HCT116 (cell line): ENCODE measurements around the gene SYDE2. TPM values are rescaled to one million over a fixed set of nuclear protein-coding genes. Genes with fewer than 3 reads are reported as not detected.

Experiments
- ATAC-seq: fragments of 200-7000 bp; cut with Tn5 transposase; 2 replicates; pipeline ENCODE4 v1.9.1; 2020; ENCODE audit warnings: mild to moderate bottlenecking, moderate library complexity
- BruUV-seq: library from RNA; stranded (reverse); fragments of 400-500 nt; replicated peaks from 2 replicates; lab custom pipeline; 2021; lab: Mats Ljungman, UMichigan
- CTCF ChIA-PET: fragments of 300-600 bp; sonication (Branson Sonifier 250); formaldehyde crosslinking; loops from one replicate; lab custom pipeline; 2021; ENCODE audit warnings: antibody characterized with exemption; lab: Charles Lee
- POLR2A ChIA-PET: fragments of 300-600, 350-600 bp; sonication (Branson Sonifier 250); formaldehyde crosslinking; loops from one replicate; lab custom pipeline; 2021; ENCODE audit warnings: antibody characterized with exemption; lab: Charles Lee
- RAD21 ChIA-PET, 2 experiments: fragments of 300-600 bp; sonication (Branson Sonifier 250); formaldehyde crosslinking; loops; one replicate each; lab custom pipeline; 2023; ENCODE audit warnings: low total read pairs in 2 of 2; ENCODE audit not compliant: uncharacterized antibody in 2 of 2, unreplicated experiment in 2 of 2, low non-redundant PET in 1 of 2; lab: Charles Lee
- DNase-seq: peaks from one replicate; pipeline ENCODE4 v3.0.0-alpha.2; 2010; ENCODE audit warnings: low read depth, low spot score
- H2AFZ ChIP-seq: fragments of 200-600 bp; shearing (Covaris generic), sonication (generic); 2 replicates; pipeline ENCODE4 v1.6.1; 2017; ENCODE audit warnings: low read depth, mixed run types, mixed read lengths, antibody characterized with exemption, low read length; ENCODE audit not compliant: poor library complexity, severe bottlenecking
- H3K27ac ChIP-seq: 2 replicates; pipeline ENCODE4 v1.5.1; 2012; ENCODE audit warnings: low read depth, low read length
- H3K27me3 ChIP-seq: fragments of 200-600 bp; sonication (generic); 2 replicates; pipeline ENCODE4 v1.6.1; 2016; ENCODE audit warnings: mixed run types, low read length, mixed read lengths; ENCODE audit not compliant: insufficient read depth
- H3K36me3 ChIP-seq, 2 experiments: fragments of 200-500 bp in 1 of 2; fragments of 200-600 bp in 1 of 2; sonication (Bioruptor generic) in 1 of 2; sonication (generic) in 1 of 2; 2 replicates each; pipeline versions ENCODE4 v1.5.1 to v1.6.1; 2014 to 2016; ENCODE audit warnings: low read length in 2 of 2, inconsistent platforms in 1 of 2, mixed read lengths in 1 of 2, mixed run types in 1 of 2; ENCODE audit not compliant: insufficient read depth in 2 of 2, control insufficient read depth in 1 of 2
- H3K4me1 ChIP-seq, 2 experiments: fragments of 200-600 bp in 1 of 2; sonication (generic) in 1 of 2; 2 replicates each; pipeline versions ENCODE4 v1.5.1 to v1.6.1; 2012 to 2017; ENCODE audit warnings: low read length in 2 of 2, inconsistent platforms in 1 of 2, mild to moderate bottlenecking in 1 of 2, mixed read lengths in 1 of 2, mixed run types in 1 of 2, moderate library complexity in 1 of 2; ENCODE audit not compliant: insufficient read depth in 2 of 2, control insufficient read depth in 1 of 2
- H3K4me2 ChIP-seq: fragments of 200-600 bp; sonication (generic); 2 replicates; pipeline ENCODE4 v1.6.1; 2017; ENCODE audit warnings: mixed run types, low read length, mixed read lengths
- H3K4me3 ChIP-seq, 2 experiments: fragments of 200-600 bp in 1 of 2; sonication (generic) in 1 of 2; replicated peaks in 1 of 2; 2 replicates each; pipeline ENCODE4 v1.5.1; 2011 to 2016; ENCODE audit warnings: low read length in 2 of 2, control low read depth in 1 of 2, low read depth in 1 of 2, mild to moderate bottlenecking in 1 of 2, mixed read lengths in 1 of 2, mixed run types in 1 of 2
- H3K79me2 ChIP-seq: fragments of 200-600 bp; sonication (generic); 2 replicates; pipeline ENCODE4 v1.6.1; 2017; ENCODE audit warnings: mild to moderate bottlenecking, mixed run types, low read length, moderate library complexity, mixed read lengths; ENCODE audit not compliant: insufficient read depth
- H3K9ac ChIP-seq: fragments of 200-600 bp; sonication (generic); 2 replicates; pipeline ENCODE4 v1.6.1; 2016; ENCODE audit warnings: low read length, mixed read lengths
- H3K9me2 ChIP-seq: fragments of 200-600 bp; sonication (generic), shearing (Covaris generic); 2 replicates; pipeline ENCODE4 v1.6.1; 2017; ENCODE audit warnings: mixed run types, mild to moderate bottlenecking, moderate library complexity; ENCODE audit not compliant: insufficient read depth
- H3K9me3 ChIP-seq, 2 experiments: fragments of 200-500 bp in 1 of 2; fragments of 200-600 bp in 1 of 2; sonication (Bioruptor generic) in 1 of 2; sonication (generic) in 1 of 2; 2 replicates each; pipeline ENCODE4 v1.6.1; 2014 to 2017; ENCODE audit warnings: low read length in 2 of 2, mixed read lengths in 2 of 2, inconsistent platforms in 1 of 2, low read depth in 1 of 2, mild to moderate bottlenecking in 1 of 2, mixed run types in 1 of 2, moderate library complexity in 1 of 2; ENCODE audit not compliant: control insufficient read depth in 1 of 2, insufficient read depth in 1 of 2
- H4K20me1 ChIP-seq: fragments of 200-600 bp; sonication (generic), shearing (Covaris generic); 2 replicates; pipeline ENCODE4 v1.6.1; 2017; ENCODE audit warnings: mixed run types, mild to moderate bottlenecking, moderate library complexity; ENCODE audit not compliant: insufficient read depth
- CBX3 ChIP-seq: IDR thresholded peaks from 2 replicates; pipeline ENCODE4 v1.6.1; 2012; ENCODE audit warnings: low read depth
- FOSL1 ChIP-seq: IDR thresholded peaks from 2 replicates; pipeline ENCODE4 v1.6.1; 2012; ENCODE audit warnings: low read depth
- POLR2A ChIP-seq: IDR thresholded peaks from 2 replicates; pipeline ENCODE4 v1.7.0; 2011; ENCODE audit warnings: borderline replicate concordance; ENCODE audit not compliant: insufficient read depth, insufficient read length; ENCODE audit errors: extremely low read depth
- RAD21 ChIP-seq: IDR thresholded peaks from 2 replicates; pipeline ENCODE4 v1.6.1; 2012; ENCODE audit warnings: low read depth, mild to moderate bottlenecking
- TCF7L2 ChIP-seq: IDR thresholded peaks from 2 replicates; pipeline ENCODE4 v1.7.0; 2011; ENCODE audit warnings: borderline replicate concordance, inconsistent platforms; ENCODE audit not compliant: insufficient read depth, insufficient read length; ENCODE audit errors: extremely low read depth
- YY1 ChIP-seq: IDR thresholded peaks from 2 replicates; pipeline ENCODE4 v1.6.1; 2011; ENCODE audit warnings: low read length, low read depth, moderate library complexity, mild to moderate bottlenecking; ENCODE audit not compliant: insufficient replicate concordance; ENCODE audit errors: extremely low read depth
- intact Hi-C: fragments of 100-400 bp; cut with micrococcal nuclease; formaldehyde crosslinking; loops from 2 replicates; pipeline ENCODE4 v1.10.0; 2022
- total RNA-seq: library from RNA; stranded (reverse); gene quantifications from one replicate; pipeline ENCODE4 v1.2.1, GENCODE V29; 2021; ENCODE audit not compliant: unreplicated experiment

Gene SYDE2
- total RNA-seq, 1 experiment from 2014 or later: 5.3 TPM

DNA sequence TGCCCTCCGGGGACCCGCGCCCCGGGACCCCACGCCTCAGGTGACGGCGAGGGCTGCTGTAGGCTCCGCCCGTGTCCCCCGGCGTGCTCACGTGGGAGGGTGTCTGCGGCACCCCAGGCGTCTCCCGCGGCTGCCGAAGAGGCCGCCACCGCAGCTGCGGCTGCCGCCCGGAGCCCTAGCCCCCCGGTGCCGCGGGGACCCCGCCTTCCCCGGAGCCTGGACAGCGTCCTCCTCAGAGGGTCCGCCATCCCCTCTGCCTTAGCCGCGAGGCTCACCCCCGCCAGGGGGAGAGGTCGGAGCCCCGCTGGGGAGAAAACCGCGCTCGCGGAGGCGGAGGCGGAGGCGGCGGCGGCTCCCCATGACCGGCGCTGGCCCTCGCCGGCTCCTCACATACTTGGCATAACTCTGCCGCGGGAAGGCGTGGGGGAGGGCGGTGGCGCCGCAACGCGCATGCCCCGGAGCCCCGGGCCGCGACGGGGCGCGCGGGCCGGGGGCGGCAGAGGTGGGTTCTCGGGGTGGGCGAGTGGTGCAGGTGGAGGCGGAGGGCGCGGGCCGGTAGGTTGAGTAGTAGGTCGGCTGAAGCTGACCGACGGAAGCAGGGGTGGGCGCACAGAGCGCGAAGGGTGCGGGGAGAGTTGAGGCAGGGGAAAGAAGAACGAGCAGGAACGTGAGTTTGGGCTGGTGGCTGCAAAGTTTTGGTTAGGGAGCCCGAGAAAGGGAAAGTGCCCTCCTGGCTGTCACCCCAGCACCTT, 700 bp upstream of the SYDE2 start (continued):
- peak; percentile 13 for TF ChIP-seq TCF7L2
- no peak for TF ChIP-seq YY1

DNA sequence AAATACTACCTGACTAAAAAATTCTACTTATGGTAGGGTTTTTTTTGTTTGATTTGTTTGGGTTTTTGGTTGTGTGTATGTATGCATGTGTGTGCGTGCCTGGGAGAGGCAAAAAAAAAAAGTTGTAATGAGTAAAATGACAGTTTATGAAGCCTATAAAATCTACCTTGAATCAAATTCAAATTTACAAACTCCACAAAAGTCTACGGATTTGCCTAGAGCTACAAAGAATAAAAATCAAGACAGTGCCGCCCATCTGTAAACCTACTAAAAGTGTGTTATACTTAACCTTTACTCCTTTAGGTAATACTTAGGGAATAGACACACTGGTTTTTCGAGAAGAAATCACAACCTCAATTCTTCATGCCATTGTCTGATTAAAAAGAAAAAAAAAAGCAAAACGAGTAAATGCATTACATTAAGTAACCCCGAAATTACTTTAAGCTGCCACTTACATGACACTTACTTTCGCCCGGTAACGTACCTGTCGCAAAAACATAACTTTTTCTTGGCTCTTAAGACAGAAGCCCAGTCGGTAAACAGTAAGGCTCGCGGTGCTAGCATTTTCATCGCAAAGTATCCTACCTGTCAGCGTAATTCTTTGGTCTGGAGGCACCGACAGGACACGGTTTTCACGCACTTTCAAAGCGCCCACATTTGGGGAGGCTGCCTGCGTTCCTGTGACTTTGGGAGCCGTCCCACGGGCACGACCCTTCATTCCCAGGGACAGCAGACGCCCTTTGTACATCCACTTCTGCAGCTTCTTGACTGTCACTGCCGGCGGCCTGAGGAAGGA, 951 bp downstream of the SYDE2 start:
- DNase-seq (no peak), ATAC-seq (peak; percentile 1; the same call in 1 of the 2 replicates)
- H3K4me3 ChIP-seq: peak overlapping the region; percentile 74 to 76
- no peaks in the 10 kb centered on the region for H3K36me3 ChIP-seq
- H3K27ac ChIP-seq: peak overlapping the region; percentile 85
- ChIA-PET CTCF (no interaction called here), POLR2A (no interaction called here), RAD21 (interaction anchor here in 1 of 2 experiments (0.6 kb wide), 1 partner anchor 29 kb away, joined by 4 read pairs; no protein-coding TSS in a partner anchor)
- H4K20me1 ChIP-seq: no peaks in the 10 kb centered on the region
- H3K27me3 ChIP-seq: no peaks in the 10 kb centered on the region
- H2AFZ ChIP-seq: no peak overlapping the region
- TF ChIP-seq POLR2A (no peak), FOSL1 (no peak), TCF7L2 (peak; percentile 26), RAD21 (no peak), CBX3 (no peak)
- BruUV-seq: TSS peak; percentile 67
- H3K9me2 ChIP-seq: no peaks in the 10 kb centered on the region
- H3K9me3 ChIP-seq: no peaks in the 10 kb centered on the region
- peak overlapping the region; percentile 67 for H3K9ac ChIP-seq
- intact Hi-C loops: no loop called here
- H3K4me2 ChIP-seq: peak overlapping the region; percentile 89
- peaks cover 6 to 16% of the 10 kb centered on the region in 2 experiments for H3K4me1 ChIP-seq
- peaks cover 5% of the 10 kb centered on the region for H3K79me2 ChIP-seq
